NB4 (cell line): ENCODE data around the gene FZD7.

ENCODE experiments used
- POLR2A ChIP-seq: IDR thresholded peaks from 2 replicates; pipeline ENCODE4 v1.6.1; 2011; ENCODE audit warnings: mild to moderate bottlenecking; ENCODE audit not compliant: insufficient read length; ENCODE audit errors: extremely low read depth
- TF ChIP-seq, protein P1 (sequence below): IDR thresholded peaks from one replicate; pipeline ENCODE4 v1.5.1; 2012; ENCODE audit warnings: low read depth, low read length

DNA sequence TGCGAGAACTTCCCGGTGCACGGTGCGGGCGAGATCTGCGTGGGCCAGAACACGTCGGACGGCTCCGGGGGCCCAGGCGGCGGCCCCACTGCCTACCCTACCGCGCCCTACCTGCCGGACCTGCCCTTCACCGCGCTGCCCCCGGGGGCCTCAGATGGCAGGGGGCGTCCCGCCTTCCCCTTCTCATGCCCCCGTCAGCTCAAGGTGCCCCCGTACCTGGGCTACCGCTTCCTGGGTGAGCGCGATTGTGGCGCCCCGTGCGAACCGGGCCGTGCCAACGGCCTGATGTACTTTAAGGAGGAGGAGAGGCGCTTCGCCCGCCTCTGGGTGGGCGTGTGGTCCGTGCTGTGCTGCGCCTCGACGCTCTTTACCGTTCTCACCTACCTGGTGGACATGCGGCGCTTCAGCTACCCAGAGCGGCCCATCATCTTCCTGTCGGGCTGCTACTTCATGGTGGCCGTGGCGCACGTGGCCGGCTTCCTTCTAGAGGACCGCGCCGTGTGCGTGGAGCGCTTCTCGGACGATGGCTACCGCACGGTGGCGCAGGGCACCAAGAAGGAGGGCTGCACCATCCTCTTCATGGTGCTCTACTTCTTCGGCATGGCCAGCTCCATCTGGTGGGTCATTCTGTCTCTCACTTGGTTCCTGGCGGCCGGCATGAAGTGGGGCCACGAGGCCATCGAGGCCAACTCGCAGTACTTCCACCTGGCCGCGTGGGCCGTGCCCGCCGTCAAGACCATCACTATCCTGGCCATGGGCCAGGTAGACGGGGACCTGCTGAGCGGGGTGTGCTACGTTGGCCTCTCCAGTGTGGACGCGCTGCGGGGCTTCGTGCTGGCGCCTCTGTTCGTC lies 1.7 kb downstream of the FZD7 start:
- no peak for TF ChIP-seq POLR2A
- TF ChIP-seq, protein P1, sequence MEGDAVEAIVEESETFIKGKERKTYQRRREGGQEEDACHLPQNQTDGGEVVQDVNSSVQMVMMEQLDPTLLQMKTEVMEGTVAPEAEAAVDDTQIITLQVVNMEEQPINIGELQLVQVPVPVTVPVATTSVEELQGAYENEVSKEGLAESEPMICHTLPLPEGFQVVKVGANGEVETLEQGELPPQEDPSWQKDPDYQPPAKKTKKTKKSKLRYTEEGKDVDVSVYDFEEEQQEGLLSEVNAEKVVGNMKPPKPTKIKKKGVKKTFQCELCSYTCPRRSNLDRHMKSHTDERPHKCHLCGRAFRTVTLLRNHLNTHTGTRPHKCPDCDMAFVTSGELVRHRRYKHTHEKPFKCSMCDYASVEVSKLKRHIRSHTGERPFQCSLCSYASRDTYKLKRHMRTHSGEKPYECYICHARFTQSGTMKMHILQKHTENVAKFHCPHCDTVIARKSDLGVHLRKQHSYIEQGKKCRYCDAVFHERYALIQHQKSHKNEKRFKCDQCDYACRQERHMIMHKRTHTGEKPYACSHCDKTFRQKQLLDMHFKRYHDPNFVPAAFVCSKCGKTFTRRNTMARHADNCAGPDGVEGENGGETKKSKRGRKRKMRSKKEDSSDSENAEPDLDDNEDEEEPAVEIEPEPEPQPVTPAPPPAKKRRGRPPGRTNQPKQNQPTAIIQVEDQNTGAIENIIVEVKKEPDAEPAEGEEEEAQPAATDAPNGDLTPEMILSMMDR: no peak
